HG03432 (cell line): ENCODE data around the gene CYBA.

Experiments
- ATAC-seq: cut with Tn5 transposase; IDR thresholded peaks from one replicate; pipeline ENCODE4 v1.9.1; 2021; ENCODE audit warnings: mild to moderate bottlenecking, moderate library complexity; ENCODE audit not compliant: unreplicated experiment

CYBA gene

DNA sequence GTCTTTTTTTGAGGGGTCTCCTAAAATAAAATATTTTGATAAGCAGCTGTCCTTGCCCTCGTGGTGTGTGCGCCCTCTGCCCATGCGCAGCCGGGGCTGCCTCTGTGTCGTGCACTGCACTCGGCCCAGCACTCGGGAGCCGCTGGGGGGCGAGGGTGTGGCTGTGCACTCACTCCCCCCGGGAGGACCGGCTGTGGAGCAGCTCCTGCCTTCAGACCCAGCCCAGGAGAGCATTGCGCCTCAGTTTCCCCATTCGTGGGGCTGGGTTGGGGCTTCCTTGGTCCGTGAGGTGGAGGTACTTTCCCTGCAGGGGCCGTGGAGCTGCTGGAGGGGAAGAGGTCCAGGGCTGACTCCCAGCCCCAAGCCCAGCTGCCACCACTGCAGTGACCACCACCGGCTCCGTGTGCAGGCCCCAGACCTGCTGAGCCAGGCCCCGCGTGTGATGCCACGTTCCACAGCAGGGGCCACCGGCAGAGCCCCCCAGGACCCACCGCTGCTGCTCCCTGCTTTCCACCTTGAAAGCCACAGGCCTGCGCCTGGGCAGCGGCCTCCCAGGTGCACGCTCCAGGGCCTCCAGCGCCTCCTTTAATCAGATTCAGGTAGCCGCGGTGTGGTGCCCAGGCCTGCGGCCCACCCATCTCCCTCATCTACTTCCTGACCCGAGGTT, 18.8 kb downstream of the CYBA start:
- ATAC-seq = no peak

DNA sequence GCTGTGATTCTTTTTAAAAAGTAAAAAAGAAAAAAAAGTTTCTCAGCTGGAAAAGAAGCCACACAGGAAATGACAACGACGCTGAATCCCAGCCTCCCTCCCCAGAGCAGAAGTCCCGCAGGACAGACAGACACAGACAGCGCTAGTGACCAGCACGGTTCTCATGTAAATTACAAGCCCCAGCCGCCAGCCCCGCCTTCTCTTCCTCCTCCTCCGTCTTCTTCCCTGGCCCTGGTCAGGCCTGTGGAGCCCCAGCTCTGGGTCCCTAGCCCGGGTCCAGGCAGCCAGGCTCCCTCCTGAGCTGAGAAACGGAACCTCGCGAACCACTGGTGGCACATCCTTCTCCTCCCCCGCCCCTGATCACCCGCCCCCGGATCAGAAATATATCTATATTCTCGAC, 19.5 kb downstream of the CYBA start:
- ATAC-seq = no peak

GRCh38 chr16:88630941-88631340, 19.9 kb downstream of the CYBA start:
- ATAC-seq = no peak

- no peak for ATAC-seq
These were observed 20.4 kb downstream of the CYBA start for GRCh38 chr16:88630433-88630832.

DNA sequence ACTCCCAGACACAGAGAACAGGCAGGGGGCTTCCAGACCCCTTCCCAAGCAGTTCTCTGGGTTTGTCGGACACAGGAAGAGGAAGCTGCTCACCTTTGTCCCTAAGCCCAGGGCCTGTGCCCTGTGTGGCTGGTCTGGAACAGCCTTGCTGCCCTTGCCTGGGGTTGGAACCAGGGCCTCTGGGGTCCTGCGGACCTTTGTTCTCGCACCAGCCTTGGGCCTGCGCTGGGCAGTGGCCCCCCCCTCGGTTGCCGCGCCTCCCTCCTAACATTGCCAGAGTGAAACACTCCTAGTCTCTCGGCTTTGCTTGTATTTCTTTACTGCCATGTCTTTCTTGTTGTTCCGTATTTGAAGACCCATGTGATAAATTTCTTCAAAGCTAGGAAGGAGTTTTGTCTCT, 21.0 kb downstream of the CYBA start:
- ATAC-seq = no peak

- no peak for ATAC-seq
These were observed 22.3 kb downstream of the CYBA start for GRCh38 chr16:88628512-88628974.

DNA sequence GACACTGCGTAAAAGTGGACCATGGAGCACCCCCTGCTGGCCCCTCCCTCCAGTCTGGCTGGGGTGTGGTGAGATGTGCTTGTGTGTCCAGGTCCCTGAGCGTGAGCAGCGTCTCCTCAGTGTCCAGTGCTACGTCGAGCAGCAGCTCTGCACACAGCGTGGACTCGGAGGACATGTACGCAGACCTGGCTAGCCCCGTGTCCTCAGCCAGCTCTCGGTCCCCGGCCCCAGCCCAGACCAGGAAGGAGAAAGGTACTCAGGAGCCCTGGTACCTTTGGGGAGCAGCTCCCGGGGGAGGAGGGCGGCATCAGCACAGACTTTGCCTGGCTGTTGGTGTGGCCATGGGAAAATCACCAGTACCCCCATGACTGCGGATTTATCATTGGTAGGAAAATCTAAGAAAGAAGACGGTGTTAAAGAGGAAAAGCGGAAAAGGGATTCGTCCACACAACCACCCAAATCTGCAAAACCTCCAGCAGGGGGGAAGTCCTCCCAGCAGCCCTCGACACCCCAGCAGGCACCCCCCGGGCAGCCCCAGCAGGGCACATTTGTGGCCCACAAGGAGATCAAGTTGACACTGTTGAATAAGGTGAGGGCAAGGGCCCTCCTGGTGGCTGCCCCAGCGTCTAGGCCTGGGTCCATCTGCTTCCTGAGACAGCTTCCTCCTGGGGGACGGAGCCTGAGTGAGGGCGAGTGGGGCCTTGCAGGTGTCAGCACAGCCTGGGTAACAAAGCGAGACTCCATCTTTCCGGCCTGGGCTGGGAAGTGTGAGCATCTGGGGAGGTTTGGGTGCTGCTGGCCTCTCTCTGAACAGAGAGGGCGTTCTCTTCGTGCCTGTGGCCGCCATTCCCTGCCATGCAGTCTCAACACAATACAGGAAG, 23.1 kb downstream of the CYBA start:
- ATAC-seq = no peak

DNA sequence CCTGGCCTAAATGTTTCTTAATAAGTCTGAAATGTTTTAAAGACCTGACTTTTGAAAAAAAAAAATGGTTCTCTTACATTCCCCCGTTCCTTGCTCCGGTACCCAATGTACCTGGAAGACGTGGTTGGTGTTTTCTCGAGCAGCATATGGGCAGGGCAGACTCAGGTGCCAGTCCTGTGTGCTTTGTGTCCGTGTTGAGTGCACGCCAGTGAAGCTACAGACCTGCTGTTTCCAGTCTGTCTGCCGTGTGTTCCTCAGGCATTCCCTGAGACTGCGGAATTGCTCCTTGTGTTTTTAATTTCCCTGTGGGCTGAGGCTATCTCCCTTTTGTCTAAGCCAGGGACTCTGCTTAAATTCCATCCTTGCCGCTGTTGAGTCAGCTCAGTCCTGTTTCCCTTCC, 24.2 kb downstream of the CYBA start:
- ATAC-seq = no peak

DNA sequence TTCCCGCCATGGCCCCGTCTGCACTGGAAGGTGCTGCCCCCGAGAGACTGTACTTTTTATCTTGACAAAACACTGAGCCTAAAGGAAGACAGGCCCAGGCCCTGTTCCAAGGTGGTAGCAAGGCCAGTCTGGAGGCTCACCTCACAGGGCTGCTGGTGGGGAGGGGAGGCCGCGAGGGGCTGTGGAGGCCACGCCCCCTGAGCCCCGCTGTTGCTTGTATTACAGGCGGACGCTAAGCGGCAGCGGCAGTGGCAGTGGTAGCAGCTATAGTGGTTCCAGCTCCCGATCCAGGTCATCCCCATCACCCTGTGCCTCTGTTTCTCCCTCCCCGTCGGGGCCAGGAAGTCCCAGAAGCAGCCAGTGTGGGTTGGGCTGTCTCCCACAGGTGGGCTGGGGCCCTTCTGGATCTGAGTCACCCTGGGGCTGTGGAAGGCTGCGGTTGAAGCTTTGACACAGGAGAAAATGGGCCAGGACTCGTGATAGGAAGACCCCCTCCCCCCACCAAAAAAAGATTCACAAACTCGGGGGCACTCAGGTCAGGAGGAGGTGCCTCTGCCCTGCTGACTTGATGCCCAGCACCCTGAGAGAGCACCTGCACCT, 25.8 kb downstream of the CYBA start:
- ATAC-seq = no peak

- no peak for ATAC-seq
These were observed 26.4 kb downstream of the CYBA start for GRCh38 chr16:88624481-88624880.

DNA sequence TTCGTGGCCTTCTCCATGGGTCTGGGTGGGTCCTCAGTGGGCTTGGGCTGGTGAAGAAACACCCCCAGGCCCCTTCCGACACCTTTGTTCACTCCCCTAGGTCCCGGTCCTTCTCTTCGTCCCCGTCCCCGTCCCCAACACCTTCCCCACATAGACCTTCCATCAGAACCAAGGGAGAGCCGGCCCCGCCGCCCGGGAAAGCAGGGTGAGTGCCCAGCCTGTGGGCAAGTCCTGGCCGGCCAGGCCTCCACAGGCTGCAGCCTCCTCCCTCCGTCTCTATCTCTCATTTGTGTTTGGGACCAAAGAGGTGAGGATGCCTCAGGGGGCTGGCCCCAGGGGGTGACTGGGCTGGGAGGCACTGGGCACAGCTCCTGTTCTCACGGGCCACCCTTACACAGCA, 27.0 kb downstream of the CYBA start:
- ATAC-seq = no peak

DNA sequence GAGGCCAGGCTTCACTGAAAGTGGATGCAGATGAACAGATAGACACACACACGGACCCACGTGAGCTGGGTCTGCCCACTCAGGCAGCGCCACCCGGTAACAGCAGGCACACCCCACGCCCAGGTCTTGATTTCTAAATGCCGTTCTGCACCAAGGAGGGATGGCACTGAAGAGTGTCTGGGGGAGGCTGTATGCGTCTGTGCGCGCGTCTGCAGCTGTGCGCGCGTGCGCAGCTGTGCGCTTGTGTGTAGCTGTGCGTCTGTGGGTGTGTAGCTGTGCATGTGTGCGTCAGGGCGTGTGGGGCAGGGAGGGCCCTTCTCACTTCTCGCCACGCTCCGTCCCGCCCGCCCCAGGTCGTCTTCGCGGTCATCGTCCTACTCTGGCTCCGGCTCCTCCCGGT, 28.0 kb downstream of the CYBA start:
- no peak for ATAC-seq

- ATAC-seq = no peak
These were observed 28.7 kb downstream of the CYBA start for GRCh38 chr16:88622125-88622524.

DNA sequence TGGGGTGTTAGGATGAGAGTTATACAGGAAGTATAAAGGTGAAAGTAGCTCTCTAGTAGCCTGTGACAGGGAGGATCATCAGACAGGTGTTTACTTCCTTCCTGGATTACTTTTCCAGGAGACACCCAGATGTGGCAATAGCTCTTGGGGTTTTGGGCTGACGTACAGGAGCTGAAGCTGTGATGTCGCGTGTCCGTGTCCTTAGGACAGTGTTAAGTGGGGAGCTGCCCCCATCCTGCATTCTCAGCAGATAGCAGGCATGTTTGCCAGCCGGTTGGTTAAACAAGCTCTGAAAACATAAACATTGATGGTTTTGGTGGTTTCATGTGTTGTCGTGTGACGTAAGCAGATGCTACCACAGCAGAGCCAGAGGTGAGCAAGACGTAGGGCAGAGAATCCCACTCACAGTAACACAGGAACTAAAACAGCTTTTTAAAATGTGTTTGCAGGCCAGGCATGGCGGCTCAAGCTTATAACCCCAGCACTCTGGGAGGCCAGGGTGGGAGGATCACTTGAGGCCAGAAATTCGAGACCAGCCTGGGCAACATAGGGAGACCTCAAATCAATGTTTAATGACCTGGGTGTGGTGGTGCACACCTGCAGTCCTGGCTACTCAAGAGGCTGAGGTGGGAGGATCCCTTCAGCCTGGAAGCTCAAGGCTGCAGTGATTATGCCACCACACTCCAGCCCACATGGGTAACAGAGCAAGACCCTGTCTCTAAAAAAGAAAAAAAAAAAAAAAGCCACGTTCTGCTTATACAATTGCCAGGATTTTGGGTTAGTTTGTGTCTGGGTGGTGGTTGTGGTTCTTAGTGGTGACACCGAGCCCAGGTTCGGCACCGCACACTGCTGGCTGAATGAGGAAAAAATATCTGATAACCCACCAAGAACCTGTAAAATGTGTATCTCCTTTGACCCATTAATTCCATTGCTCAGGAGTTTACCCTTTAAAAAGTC, 30.7 kb downstream of the CYBA start:
- ATAC-seq = no peak

GRCh38 chr16:88618956-88619667, 31.7 kb downstream of the CYBA start:
- no peak for ATAC-seq

GRCh38 chr16:88618182-88618955, 32.5 kb downstream of the CYBA start:
- ATAC-seq = no peak

DNA sequence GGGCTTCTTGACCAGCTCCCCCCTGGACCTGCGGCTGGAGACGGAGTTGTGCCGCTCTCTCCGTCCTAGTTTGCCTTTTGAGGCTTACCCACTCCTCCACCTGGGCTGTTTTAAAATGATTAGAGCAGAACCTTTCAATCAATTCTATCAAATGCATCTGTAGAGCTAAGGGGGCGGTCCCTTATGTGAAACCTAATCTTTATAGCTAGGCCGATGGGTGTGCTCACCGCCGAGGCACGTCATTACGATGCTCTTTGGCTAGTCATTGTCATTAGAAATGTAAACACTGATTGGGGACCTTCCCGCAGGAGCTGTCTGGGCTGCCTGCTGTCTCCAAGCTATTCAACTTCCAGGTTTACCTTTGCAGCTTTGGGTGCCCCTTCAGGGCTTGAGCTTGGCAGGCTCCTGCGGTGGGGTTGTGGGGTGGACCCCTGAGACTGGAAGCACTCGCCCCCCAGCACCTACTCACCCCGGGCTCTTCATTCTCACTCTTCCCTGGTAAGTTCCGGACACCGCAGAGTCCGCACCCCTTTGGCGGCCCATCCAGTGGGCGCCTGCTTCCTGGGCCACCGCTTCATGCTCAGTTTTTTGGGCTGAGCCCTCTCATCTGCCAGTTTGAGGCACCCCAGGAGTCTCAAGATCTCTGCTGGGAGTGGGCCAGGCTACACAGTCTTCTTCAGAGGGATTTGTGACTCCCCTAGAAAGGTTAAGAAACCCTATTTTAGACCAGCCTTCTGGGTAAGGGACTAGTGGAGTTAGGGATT, 33.4 kb downstream of the CYBA start:
- ATAC-seq = no peak

DNA sequence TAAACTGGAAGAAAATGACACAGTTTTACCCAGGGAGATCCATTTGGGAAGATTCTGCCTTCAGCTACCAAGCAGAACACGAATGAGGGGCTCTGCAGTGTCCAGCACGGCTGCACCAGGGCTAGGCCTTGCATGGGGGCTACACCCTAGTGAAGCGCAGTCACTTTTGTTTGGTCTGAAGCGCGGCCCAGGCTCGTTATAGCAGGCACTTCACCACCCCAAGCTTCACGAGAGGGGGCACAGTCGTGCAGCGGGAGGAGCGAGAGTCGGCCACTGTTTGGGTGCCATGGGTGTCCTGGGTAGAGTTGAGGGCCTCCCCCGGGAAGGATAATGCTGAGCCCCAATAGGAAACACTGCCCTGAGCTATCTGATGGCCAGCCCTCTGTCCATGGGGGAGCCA, 34.1 kb downstream of the CYBA start:
- no peak for ATAC-seq

DNA sequence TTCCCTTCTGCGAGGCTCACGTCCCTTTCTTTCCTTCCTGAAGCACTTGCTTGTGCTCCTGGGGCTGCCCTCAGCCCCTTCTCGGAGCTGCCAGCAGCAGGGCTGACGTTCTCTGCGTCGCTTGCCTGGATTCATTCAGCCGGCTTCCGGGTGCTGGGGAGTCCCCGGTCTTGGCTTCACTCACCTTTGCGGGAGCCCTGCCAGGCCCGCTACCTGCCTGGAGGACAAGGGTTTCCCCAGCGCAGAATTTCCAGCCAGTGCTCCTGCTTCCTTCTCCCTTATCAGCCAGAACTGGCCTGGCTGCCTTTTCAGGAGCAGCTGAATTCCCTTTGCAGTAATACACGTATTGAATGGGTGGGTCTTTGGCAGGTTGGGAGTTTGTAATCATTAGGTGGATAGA, 34.5 kb downstream of the CYBA start:
- ATAC-seq = no peak
